Keratinocyte (primary cell): Measurements from ENCODE around the gene CYP26C1. TPM values are rescaled to one million over a fixed set of nuclear protein-coding genes. Genes with fewer than 3 reads are reported as not detected.

Experiments
- DNase-seq: peaks from one replicate; pipeline ENCODE4 v3.0.0-alpha.2; 2011; ENCODE audit warnings: low read depth, missing footprints, low spot score
- FAIRE-seq: peaks from 2 replicates; lab custom pipeline; 2011; peaks lifted over from hg19 to GRCh38; lab: Jason Lieb, UNC
- H2AFZ ChIP-seq: 2 replicates; pipeline ENCODE4 v1.6.0; 2012; ENCODE audit warnings: low read length, control low read depth, inconsistent platforms; ENCODE audit not compliant: control insufficient read depth
- H3K27ac ChIP-seq: 2 replicates; pipeline ENCODE4 v1.5.1; 2011; ENCODE audit warnings: low read length; ENCODE audit not compliant: control insufficient read depth, insufficient read depth
- H3K27me3 ChIP-seq: 3 replicates; pipeline ENCODE4 v1.6.0; 2011; ENCODE audit warnings: low read length; ENCODE audit not compliant: control insufficient read depth, insufficient read depth; ENCODE audit errors: extremely low read depth
- H3K36me3 ChIP-seq, 2 experiments: 2 replicates in 1 of 2; 3 replicates in 1 of 2; pipeline ENCODE4 v1.5.1; 2011; ENCODE audit warnings: low read length in 2 of 2, mild to moderate bottlenecking in 1 of 2; ENCODE audit not compliant: control insufficient read depth in 2 of 2, insufficient read depth in 2 of 2; ENCODE audit errors: extremely low read depth in 1 of 2
- H3K4me1 ChIP-seq: 3 replicates; pipeline ENCODE4 v1.5.1; 2011; ENCODE audit warnings: low read length; ENCODE audit not compliant: control insufficient read depth, insufficient read depth; ENCODE audit errors: extremely low read depth
- H3K4me2 ChIP-seq: 3 replicates; pipeline ENCODE4 v1.6.0; 2011; ENCODE audit warnings: low read depth, low read length; ENCODE audit not compliant: control insufficient read depth, insufficient read depth; ENCODE audit errors: extremely low read depth
- H3K4me3 ChIP-seq, 3 experiments: fragments of 200-600 bp in 1 of 3; sonication (generic) in 1 of 3; 2 replicates in 2 of 3; 3 replicates in 1 of 3; pipeline ENCODE4 v1.5.1; 2011 to 2016; ENCODE audit warnings: low read length in 3 of 3, mild to moderate bottlenecking in 3 of 3, control low read depth in 2 of 3, inconsistent platforms in 1 of 3, low read depth in 1 of 3, mixed read lengths in 1 of 3, mixed run types in 1 of 3, moderate library complexity in 1 of 3; ENCODE audit not compliant: control insufficient read depth in 2 of 3, insufficient read depth in 2 of 3; ENCODE audit errors: extremely low read depth in 1 of 3
- H3K79me2 ChIP-seq: 2 replicates; pipeline ENCODE4 v1.6.0; 2012; ENCODE audit warnings: low read length; ENCODE audit not compliant: control insufficient read depth, insufficient read depth
- H3K9ac ChIP-seq: 3 replicates; pipeline ENCODE4 v1.6.0; 2011; ENCODE audit warnings: low read length; ENCODE audit not compliant: control insufficient read depth, insufficient read depth; ENCODE audit errors: extremely low read depth
- H3K9me1 ChIP-seq: 3 replicates; pipeline ENCODE4 v1.6.0; 2011; ENCODE audit warnings: low read length; ENCODE audit not compliant: control insufficient read depth, insufficient read depth; ENCODE audit errors: extremely low read depth
- H3K9me3 ChIP-seq: 2 replicates; pipeline ENCODE4 v1.5.1; 2012; ENCODE audit warnings: low read depth, low read length; ENCODE audit not compliant: control insufficient read depth
- H4K20me1 ChIP-seq: 3 replicates; pipeline ENCODE4 v1.6.0; 2011; ENCODE audit warnings: low read length; ENCODE audit not compliant: control insufficient read depth, insufficient read depth; ENCODE audit errors: extremely low read depth
- EZH2 ChIP-seq: IDR thresholded peaks from one replicate; pipeline ENCODE4 v1.6.1; 2012; ENCODE audit warnings: inconsistent platforms, mild to moderate bottlenecking, low read length, moderate library complexity
- dilution Hi-C: fragments of 300-500 bp; cut with MboI; formaldehyde crosslinking; loops from one replicate; pipeline ENCODE4 v1.7.0; 2020; ENCODE audit warnings: low sequenced_read_pairs; ENCODE audit not compliant: extremely low pct_ligation_motif_present
- polyA plus RNA-seq, 5 experiments: library from polyadenylated mRNA; depleted of rRNA in 3 of 5; stranded (reverse) in 3 of 5; stranded (forward) in 1 of 5; unstranded in 1 of 5; fragments of >200 nt; gene quantifications; 1 replicate in 1 of 5; 2 replicates in 3 of 5; 3 replicates in 1 of 5; pipeline versions ENCODE4 v1.2.1 to v1.2.3, GENCODE V29; 2011 to 2012; ENCODE audit warnings: missing spikeins in 2 of 5, low read depth in 1 of 5, low replicate concordance in 1 of 5
- TF ChIP-seq, protein P1 (sequence below), 3 experiments: IDR thresholded peaks in 1 of 3; conservative IDR thresholded peaks in 1 of 3; optimal IDR thresholded peaks in 1 of 3; 2 replicates in 2 of 3; 3 replicates in 1 of 3; pipeline versions ENCODE3 to v1.5.1; 2011; ENCODE audit warnings: low read length in 3 of 3, mild to moderate bottlenecking in 3 of 3, moderate library complexity in 2 of 3, control low read depth in 1 of 3, inconsistent platforms in 1 of 3; ENCODE audit not compliant: insufficient read depth in 2 of 3; ENCODE audit errors: extremely low read depth in 1 of 3

The CYP26C1 gene
- polyA plus RNA-seq, 1 donor (not counting 4 experiments of a cell fraction or from before 2014, with no cell fraction given): not detected

- dilution Hi-C loops: no loop called here
- Histone ChIP-seq H2AFZ (no peak overlapping the region), H3K4me3 (no peak overlapping the region), H3K4me1 (no peaks in the 10 kb centered on the region), H3K27ac (no peak overlapping the region), H4K20me1 (no peaks in the 10 kb centered on the region), H3K9me3 (no peaks in the 10 kb centered on the region), H3K36me3 (no peaks in the 10 kb centered on the region), H3K79me2 (no peaks in the 10 kb centered on the region), H3K4me2 (no peak overlapping the region), H3K27me3 (peaks cover 32% of the 10 kb centered on the region), H3K9me1 (no peaks in the 10 kb centered on the region), H3K9ac (no peak overlapping the region)
- DNase-seq (no peak), FAIRE-seq (no peak)
- TF ChIP-seq, protein P1, sequence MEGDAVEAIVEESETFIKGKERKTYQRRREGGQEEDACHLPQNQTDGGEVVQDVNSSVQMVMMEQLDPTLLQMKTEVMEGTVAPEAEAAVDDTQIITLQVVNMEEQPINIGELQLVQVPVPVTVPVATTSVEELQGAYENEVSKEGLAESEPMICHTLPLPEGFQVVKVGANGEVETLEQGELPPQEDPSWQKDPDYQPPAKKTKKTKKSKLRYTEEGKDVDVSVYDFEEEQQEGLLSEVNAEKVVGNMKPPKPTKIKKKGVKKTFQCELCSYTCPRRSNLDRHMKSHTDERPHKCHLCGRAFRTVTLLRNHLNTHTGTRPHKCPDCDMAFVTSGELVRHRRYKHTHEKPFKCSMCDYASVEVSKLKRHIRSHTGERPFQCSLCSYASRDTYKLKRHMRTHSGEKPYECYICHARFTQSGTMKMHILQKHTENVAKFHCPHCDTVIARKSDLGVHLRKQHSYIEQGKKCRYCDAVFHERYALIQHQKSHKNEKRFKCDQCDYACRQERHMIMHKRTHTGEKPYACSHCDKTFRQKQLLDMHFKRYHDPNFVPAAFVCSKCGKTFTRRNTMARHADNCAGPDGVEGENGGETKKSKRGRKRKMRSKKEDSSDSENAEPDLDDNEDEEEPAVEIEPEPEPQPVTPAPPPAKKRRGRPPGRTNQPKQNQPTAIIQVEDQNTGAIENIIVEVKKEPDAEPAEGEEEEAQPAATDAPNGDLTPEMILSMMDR (optimal IDR thresholded peaks at IDR 0.05 in 1 of 3, IDR thresholded peaks at IDR 0.05 in 1 of 3, conservative IDR thresholded peaks at IDR 0.05 in 1 of 3; ENCODE audit: extremely low read depth in 1 of 3, insufficient read depth in 2 of 3, low read length in 3 of 3): no peak
- TF ChIP-seq EZH2: no peak
These were observed 20.7 kb downstream of the CYP26C1 start for GRCh38 chr10:93081318-93081717.

- FAIRE-seq (no peak), DNase-seq (no peak)
- no peak overlapping the region for H2AFZ ChIP-seq
- H3K9me3 ChIP-seq: no peaks in the 10 kb centered on the region
- H3K4me2 ChIP-seq: no peak overlapping the region
- H3K4me1 ChIP-seq: no peaks in the 10 kb centered on the region
- TF ChIP-seq EZH2: no peak
- TF ChIP-seq, protein P1 (optimal IDR thresholded peaks at IDR 0.05 in 1 of 3, IDR thresholded peaks at IDR 0.05 in 1 of 3, conservative IDR thresholded peaks at IDR 0.05 in 1 of 3; ENCODE audit: extremely low read depth in 1 of 3, insufficient read depth in 2 of 3, low read length in 3 of 3): no peak
- H3K79me2 ChIP-seq: no peaks in the 10 kb centered on the region
- no peak overlapping the region for H3K4me3 ChIP-seq
- peaks cover 29% of the 10 kb centered on the region for H3K27me3 ChIP-seq
- no peaks in the 10 kb centered on the region for H4K20me1 ChIP-seq
- no peak overlapping the region for H3K9ac ChIP-seq
- H3K27ac ChIP-seq: no peak overlapping the region
- no peaks in the 10 kb centered on the region for H3K36me3 ChIP-seq
- dilution Hi-C loops: no loop called here
- H3K9me1 ChIP-seq: no peaks in the 10 kb centered on the region
These were observed 21.2 kb downstream of the CYP26C1 start for GRCh38 chr10:93081834-93082233.
